Endothelial cell of umbilical vein (primary cell): ENCODE measurements around the gene NAGPA.

Source experiments
- EZH2 ChIP-seq: IDR thresholded peaks from 2 replicates; pipeline ENCODE4 v1.6.1; 2012; ENCODE audit warnings: borderline replicate concordance, low read depth, mild to moderate bottlenecking, moderate library complexity, low read length, inconsistent platforms; ENCODE audit not compliant: severe bottlenecking
- FOS ChIP-seq: IDR thresholded peaks from 2 replicates; pipeline ENCODE4 v1.6.1; 2011; ENCODE audit warnings: mild to moderate bottlenecking, low read length, moderate library complexity, borderline replicate concordance; ENCODE audit not compliant: insufficient read depth
- GATA2 ChIP-seq: IDR thresholded peaks from 2 replicates; pipeline ENCODE4 v1.7.0; 2011; ENCODE audit warnings: low read depth, mild to moderate bottlenecking, moderate library complexity, mixed read lengths, low read length; ENCODE audit not compliant: insufficient read length, insufficient read depth
- POLR2AphosphoS5 ChIP-seq: IDR thresholded peaks from 2 replicates; pipeline ENCODE4 v1.6.1; 2012; ENCODE audit warnings: low read depth, mild to moderate bottlenecking, control low read depth, low read length, moderate library complexity; ENCODE audit not compliant: insufficient read depth
- TF ChIP-seq, protein P1 (sequence below), 2 donors: IDR thresholded peaks; 1 replicate in 1 of 2; 2 replicates in 1 of 2; pipeline ENCODE4 v1.5.1; 2011; ENCODE audit warnings: low read length in 2 of 2, mild to moderate bottlenecking in 2 of 2, moderate library complexity in 2 of 2, control low read depth in 1 of 2, inconsistent platforms in 1 of 2, low read depth in 1 of 2; ENCODE audit not compliant: insufficient read depth in 1 of 2; ENCODE audit errors: extremely low read depth in 1 of 2
- TF ChIP-seq, protein P2 (sequence below): IDR thresholded peaks from 2 replicates; pipeline ENCODE4 v1.6.1; 2011; ENCODE audit not compliant: insufficient read depth, insufficient read length

DNA sequence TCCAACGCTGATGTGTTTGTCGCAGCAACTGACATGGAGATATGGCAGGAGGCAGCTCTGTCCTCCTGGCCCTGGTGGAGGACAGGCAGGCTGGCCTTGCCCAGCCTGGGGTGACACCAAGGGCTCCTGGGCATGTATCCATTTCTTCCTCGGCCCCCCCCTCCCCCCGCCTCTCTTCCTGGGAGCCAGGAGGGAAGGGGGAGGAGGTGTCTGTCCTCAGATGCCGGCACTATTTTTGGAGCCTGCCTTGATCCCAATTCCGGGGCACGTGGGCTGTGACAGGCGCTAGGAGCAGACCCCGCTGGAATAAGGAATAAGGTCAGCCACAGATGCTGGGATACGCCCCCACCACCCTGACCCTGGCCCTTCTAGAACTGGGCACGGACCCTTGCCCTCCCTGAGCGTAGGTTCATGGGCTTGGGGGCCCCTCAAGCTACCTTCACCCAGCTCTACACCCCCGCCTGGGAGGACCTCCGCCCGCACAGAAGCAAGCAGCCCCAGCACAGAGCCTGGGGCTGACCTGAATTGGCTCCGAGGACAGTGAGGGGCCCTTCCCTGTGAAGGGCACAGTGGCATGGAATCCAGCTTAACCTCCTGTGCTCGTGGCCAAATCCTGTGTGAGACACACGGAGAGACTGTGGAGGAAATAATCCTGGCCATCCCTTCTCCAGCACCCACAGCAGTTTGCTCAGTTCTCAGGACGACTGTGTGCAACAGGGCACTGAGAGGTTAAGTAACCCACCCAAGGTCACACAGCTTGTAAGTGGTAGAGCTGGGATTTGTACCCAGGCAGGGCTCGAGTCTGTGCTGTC lies 51.5 kb downstream of the NAGPA start:
- TF ChIP-seq EZH2 = no peak
- TF ChIP-seq, protein P1, sequence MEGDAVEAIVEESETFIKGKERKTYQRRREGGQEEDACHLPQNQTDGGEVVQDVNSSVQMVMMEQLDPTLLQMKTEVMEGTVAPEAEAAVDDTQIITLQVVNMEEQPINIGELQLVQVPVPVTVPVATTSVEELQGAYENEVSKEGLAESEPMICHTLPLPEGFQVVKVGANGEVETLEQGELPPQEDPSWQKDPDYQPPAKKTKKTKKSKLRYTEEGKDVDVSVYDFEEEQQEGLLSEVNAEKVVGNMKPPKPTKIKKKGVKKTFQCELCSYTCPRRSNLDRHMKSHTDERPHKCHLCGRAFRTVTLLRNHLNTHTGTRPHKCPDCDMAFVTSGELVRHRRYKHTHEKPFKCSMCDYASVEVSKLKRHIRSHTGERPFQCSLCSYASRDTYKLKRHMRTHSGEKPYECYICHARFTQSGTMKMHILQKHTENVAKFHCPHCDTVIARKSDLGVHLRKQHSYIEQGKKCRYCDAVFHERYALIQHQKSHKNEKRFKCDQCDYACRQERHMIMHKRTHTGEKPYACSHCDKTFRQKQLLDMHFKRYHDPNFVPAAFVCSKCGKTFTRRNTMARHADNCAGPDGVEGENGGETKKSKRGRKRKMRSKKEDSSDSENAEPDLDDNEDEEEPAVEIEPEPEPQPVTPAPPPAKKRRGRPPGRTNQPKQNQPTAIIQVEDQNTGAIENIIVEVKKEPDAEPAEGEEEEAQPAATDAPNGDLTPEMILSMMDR (IDR thresholded peaks at IDR 0.05; ENCODE audit: extremely low read depth in 1 of 2, insufficient read depth in 1 of 2, low read depth in 1 of 2, low read length in 2 of 2) = no peak
- TF ChIP-seq POLR2AphosphoS5 = no peak
- TF ChIP-seq GATA2 = no peak
- TF ChIP-seq, protein P2, sequence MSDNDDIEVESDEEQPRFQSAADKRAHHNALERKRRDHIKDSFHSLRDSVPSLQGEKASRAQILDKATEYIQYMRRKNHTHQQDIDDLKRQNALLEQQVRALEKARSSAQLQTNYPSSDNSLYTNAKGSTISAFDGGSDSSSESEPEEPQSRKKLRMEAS = no peak
- TF ChIP-seq FOS = no peak
